HEK293T (cell line): ENCODE results near the gene STK32A.

Experiments
- BHLHE40 ChIP-seq: fragments of 450-650 bp; IDR thresholded peaks from 2 replicates; pipeline ENCODE4 v1.6.1; 2016; ENCODE audit warnings: mild to moderate bottlenecking, moderate library complexity, borderline replicate concordance
- SUZ12 ChIP-seq: fragments of 450-650 bp; IDR thresholded peaks from 2 replicates; pipeline ENCODE4 v1.6.1; 2016; ENCODE audit warnings: mild to moderate bottlenecking

- no peak for TF ChIP-seq BHLHE40
- TF ChIP-seq SUZ12 = no peak
These were observed 32.4 kb downstream of the STK32A start for GRCh38 chr5:147267082-147267832.
